ENCODE measurements around the gene SNX9.
"Not testable (repeated sequence)": the region's sequence is repeated elsewhere in the genome, so short reads cannot be mapped to it uniquely, and the experiment has no call there.

Gene SNX9

DNA sequence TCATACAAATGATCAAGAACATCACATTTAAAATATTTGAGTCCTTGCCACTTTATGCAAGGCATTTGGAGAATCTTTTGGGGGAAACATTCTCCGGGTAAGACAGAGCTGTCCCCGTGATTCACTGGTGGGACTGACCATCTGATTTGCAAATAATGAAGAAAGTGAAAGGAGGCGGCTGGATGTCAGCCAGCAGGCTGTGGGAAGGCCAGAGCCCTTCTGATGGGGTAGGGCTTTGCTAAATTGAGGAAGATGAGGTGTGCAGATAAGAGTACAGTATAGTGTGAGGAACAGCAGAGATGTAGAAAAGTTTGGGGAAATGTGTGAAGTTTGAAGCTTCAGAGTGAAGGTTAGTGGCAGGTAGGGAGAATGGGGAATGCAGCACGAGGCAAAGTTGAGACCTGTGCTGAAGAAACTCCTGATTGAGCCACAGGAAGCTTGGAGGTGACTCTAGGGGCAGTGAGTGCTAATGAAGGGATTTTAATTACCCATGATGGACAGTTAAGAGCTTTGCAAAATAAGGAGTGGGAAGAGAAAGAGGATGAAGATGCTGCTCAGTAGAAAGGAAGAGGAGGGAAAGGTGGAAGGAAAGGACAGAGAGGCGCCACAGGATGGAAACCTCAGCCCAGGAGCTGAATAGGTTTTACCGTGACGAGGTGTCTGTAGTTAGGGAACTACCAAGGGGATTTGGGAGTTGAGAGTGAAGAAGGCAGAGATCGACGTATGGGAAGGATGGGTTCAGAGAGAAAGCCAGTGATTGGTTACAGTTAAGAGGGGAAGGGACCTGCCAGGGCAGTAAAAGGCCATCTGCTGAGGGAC is 68.7 kb downstream of the SNX9 start:
- no peak for DNase-seq

DNA sequence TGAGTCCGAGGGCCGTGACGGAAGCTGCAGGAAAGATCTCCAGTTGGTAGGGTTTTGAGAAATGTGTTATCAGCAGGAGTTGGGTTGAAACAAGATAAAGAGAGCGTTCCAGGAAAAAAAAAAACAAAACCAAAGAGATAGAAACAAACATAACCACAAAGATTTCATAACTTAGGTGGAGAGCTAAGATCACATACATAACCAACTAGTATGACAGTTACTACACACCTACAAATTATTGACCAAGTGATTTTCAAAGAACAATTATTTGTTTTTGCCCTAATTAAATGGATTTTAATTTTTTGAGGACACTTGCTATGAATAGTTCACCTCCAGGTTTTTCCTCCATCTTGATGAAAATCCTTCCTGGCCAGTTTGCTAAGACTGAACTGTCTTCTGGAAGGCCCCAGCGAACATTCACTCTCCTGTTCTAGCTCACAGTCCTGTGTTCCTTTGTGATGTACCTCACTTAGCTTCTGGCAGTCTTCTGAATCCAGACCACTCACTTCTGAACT is 69.4 kb downstream of the SNX9 start:
- no peak for DNase-seq

DNA sequence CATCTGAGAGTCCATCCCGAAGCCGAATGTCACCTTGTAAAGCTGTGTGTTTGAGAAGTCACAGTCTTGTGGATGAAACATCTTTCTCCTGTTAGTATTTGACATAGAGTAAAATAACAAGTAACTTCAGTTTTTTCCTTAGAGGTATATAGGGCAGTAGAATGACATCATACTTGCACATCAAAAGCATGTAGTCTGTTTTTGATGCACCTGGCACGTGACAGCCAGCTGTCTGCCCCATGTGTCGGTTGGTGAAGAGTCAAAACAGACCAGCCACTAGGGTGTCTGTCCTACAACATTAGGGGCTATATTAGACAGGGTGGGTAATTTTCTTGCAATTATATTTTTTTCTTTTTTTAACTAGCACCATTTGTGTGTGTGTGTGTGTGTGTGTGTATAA is 70.2 kb downstream of the SNX9 start:
- DNase-seq = no peak

DNA sequence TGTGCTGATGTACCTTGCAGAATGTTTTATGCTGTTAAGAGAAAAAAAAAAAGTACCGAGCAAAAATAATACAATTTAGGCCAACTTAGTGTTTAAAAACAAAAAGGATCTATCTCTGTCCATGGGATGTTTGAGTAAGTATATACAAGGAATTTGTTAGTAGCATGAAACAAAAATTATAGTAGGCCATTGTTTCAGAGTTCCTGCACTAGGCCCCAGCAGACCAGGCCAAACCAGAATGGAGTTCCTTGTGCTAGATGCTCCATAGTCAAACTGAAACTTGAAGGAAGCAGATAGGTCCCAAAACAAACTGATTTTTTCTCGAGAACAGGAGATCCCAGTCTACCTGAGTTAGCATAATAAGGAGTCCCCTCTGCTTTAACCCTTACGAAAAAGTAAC is 72.5 kb downstream of the SNX9 start:
- no peak for DNase-seq

DNA sequence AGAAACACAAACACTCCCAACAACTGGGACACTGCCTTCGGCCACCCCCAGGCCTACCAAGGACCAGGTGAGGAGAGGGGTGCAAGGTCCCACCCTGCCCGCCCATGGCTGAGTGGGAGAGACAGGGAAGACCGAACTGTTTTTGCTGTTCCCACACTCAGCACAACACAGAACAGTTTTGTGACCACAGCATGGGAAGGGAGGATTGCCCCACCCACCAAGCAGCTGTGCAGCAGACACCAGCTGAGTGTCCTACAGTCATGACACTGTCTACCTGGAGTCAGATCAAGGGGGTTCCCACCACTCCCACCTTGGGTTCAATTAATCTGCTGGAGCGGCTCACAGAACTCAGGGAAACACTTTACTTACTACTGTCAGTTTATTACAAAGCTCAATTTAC is 73.9 kb downstream of the SNX9 start:
- DNase-seq = no peak

DNA sequence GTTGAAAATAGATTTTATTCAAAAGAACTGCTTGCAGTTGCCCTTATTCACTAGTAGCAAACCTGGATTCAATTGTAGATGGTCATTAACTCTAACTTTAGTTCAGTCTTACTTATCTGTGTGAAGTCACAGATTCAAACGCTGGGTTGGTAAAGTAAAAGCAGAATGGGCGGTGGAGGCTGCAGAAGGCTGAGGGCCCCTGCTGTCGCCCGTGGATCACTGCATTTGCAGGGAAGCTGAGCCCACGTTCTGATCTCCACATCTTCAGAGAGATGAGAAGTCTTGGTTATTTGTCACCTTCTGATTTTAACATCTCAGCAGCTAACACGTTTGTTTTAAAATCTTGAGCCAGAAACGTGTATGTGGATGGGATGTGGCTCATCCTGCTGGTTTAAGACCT is 75.1 kb downstream of the SNX9 start:
- DNase-seq = no peak

DNA sequence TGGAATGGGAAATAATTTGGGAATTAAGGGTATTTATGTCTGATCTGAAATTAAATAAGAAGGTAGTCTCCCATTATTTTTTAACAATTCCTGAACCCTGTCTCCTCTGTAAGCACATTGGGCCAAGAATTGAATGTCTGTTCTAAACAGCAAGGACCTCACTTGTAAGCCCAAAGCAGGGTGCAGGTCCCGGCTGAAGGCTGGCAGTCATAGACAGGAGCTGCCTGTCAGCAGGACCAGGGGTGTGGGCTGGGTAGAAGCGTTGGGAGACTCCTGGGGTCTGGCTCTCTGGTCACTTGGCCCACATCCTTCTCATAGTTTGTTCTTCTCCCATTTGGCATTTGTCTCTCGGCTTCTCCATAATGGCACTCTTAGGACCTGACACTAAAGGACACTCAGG is 75.6 kb downstream of the SNX9 start:
- DNase-seq = no peak

DNA sequence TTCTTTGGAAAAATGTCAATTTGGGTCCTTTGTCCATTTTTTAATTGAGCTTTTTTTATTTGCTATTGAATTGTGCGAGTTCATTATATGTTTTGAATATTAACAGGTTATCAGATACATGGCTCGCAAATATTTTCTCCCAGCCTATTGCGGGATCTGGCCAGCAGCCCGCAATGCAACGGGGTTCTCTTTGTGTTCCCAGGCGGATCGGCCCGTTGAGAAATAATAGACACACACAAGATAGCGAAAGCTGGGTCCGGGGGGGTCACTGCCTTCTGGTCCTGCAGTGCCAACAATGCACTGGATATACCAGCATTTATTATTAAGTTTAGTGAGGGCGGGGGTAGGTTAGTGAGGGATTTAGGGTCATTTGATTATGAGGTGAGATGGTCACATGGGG is 77.2 kb downstream of the SNX9 start:
- not testable (repeated sequence) for DNase-seq

DNA sequence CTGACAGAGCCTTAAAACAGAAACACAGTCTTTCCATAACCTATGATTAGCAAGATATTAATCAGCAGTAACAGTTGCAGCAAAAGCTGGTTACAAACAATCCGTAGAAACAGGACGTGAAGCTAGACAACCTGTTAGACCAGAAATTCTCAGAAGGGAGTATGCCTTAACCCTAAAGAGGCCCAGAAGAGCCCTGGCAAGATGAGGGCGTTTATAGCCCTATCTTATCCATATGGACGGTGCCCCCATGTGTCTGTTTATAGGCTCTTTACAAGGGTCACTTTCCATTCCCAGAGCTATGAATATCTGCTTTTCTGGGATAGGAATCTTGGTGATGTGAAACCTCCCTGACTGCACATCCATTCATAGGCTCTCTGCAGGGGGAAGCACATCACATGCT is 77.7 kb downstream of the SNX9 start:
- not testable (repeated sequence) for DNase-seq

DNA sequence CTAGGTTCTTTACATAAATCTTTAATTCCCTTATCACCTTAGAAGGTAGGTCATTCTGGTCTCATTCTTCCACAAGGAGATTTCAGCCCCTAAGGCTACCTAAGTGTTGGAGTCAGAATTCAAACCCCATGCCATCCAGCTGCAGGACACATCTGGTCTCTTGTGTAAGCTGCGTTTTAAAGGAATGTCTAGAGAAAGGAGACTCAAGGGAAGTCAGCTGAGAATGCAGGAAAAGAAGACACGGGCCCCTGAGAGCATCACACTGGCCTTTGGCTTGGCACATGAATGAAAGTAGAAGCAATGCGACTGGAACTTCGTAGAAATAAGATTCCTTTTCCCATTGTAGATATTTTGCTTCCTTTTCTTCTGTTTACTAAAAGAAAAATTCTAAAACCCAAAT is 82.0 kb downstream of the SNX9 start:
- DNase-seq = no peak

DNA sequence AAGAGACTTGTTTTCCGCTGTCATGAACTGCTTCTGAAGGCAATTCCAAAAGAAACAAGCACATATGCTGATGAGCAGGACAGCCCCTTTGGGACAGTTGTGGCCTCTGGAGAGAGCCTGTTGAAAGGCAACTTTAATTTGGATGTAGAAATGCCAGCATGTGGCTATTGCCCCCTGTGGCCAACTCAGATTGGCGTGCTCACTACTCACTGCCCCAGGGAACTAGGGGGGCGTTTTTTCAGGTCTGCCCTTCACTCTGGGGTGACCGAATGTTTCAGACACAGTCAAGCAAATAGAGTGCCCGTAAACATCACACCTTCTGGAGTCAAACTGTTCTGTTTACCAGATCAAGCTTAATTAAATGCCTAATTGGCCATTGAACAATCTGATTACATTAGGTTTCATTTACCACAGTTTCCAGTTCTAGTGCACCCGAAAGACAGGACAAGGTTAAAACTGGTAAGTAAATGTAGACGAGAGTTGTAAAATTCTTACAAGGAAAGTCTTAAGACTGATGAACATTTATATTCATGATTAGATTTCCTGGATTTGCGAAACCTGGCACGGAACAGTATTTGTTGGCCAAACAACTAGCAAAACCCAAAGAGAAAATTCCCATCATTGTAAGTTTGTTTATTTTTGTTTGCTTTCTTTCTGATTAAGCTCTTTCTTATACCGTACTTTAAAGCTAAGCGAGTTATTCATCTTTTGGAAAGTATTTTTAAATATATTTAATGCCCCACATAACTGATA is 82.7 kb downstream of the SNX9 start:
- DNase-seq = no peak

DNA sequence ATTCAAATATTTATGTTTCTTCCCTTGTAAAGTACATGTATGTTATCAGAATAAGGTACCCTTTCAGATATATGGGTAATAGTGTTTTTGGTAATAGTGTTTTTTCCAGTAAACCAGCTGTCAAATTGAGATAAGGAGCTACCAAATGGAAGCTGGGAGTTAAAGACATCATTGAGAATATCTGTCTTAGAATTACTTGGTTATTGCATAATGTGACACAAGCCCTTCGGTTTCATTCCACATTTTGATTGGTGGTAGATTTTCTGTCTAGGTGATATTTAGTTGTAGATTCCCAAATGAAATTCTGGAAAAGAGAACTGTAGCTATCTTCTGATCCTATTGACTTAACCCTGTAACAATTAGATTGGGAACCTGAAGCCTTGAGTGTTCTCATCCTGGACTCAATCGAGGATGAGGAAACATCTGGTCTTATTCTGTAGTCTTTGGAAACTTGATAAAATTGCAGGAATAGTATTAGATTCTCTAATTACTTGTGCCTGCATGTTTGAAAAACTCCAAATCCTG is 83.6 kb downstream of the SNX9 start:
- DNase-seq = no peak

DNA sequence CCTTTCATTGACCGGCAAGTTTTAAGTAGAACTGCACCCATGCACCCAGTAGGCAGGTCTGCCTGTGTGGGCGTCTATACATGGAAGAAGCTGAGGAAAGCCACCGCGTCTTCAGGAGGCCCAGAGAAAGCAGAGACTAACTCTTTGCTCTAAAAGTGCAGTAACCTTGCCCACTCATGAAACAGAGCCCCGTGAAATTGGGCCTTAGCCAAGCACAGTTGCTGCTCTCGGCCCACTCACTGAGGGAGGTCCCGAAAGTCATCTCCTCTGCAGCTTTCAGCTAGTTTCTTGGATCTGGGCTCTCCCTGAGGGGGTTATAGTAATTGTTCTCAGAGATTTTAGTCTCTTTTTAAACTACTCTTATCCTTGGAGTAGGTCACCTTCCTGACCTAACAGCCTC is 84.6 kb downstream of the SNX9 start:
- DNase-seq = no peak

DNA sequence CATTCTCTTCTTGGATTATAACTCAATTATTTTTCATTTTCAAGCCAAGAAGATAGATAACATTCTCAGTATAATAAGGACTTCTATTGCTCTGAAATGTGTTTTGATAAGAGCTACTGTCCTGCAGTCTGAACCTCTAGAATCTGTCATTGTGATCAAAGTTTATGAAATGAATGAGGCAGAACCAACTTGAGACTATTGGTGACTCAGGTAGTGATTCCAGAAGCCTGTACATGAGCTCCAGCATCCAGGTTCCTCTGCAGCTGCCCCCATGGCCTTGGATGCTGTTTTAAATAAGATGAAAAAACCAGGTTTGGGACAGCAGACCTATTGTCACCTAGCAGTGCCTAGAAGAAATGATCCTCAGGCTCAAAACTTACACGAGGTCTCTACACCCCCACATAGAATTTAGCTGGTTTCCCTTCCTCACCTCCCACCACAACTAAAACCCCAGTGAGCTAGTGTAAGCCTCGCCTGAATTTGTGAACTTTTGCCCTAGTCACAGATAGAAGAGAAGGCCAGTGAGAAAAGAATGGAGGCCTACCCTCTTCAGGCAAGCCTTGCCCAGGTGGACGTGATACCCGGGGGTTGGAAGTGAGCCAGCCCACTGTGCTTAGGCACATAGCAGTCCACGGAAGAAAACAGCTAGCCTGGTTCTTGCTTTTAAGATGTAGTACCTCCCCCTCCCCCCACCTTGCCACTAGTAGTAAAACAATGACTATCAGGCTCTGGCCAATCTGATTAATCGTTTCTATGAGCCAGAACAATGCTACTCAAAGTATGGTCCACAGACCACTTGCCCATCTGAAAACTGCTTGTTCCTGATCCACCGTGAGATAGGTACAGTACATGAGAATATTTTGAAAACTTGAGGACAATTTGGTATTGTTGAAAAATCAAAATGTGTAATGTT is 85.6 kb downstream of the SNX9 start:
- DNase-seq = no peak

DNA sequence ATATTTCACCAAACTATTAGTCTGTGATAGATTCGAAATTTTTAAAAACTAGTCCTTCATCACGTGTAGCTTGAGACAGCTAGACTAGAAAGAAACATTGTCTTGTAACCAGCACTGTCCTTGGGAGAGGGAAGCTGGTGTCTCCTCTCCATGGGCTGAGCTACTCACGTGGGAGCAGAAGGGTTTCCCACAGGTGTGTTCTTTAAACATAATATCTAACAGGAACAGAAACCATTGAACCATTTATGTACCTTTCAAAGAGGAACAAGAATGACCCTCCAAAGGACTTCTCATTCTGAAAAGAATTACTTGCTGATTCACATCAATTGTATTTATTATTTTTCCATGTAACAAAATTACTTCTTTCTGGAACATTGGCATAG is 86.2 kb downstream of the SNX9 start:
- DNase-seq = no peak

DNA sequence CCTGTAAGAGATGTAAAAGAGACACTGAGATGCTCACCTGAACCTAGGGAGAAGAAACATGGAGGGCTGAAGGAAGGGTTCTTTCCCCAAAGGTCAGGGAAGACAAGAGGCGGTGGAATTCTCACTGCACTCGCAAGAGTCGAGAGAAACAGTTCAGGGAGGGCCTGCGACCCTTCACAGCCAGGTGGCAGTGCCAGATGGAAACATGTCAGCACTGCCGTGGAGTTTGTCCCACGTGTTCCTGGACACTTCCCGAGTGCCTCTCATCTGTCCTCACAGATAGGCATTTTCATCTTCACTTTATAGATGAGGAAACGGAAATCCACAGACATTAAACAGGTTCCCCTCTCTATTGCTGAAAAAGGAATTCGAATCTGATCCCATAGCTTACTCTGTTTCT is 88.2 kb downstream of the SNX9 start:
- DNase-seq = no peak

DNA sequence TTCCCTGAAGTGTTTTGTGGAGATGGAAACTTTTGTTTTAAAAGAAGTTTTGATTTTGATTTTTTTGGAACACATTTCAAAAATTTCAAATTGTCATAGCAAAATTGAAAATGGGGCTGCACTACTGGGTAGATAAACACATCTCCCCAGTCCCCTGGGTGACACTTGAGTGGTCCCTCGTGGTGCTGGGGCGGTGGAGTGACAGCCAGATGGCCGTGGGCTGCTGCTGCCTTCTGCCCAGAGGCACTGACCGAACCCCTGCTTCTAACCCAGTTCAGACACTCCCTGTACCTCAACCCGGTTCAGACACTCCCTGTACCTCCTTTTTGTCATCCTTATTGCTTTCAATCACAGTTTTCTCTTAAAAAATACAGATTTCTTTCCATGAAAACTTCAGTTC is 88.7 kb downstream of the SNX9 start:
- no peak for DNase-seq

DNA sequence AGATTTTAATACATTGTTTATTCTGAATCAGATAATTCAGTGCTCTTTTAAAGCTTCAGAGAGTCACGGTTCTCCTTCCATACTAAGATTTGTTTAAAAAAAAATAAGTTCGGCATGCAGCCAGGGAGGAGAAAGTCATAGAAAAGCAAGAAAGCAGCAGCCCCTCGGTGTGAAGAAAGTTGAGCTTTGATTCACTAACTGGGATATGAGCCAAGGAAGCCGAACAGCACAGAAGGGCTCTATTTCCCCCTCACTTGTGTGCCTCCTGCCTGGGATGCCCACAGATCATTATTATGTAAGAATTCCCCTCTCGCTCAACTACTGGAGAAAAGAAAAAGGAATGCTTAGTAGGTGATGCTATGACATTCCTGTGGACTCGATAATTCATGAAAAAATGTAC is 89.3 kb downstream of the SNX9 start:
- peak; percentile 83 for DNase-seq

DNA sequence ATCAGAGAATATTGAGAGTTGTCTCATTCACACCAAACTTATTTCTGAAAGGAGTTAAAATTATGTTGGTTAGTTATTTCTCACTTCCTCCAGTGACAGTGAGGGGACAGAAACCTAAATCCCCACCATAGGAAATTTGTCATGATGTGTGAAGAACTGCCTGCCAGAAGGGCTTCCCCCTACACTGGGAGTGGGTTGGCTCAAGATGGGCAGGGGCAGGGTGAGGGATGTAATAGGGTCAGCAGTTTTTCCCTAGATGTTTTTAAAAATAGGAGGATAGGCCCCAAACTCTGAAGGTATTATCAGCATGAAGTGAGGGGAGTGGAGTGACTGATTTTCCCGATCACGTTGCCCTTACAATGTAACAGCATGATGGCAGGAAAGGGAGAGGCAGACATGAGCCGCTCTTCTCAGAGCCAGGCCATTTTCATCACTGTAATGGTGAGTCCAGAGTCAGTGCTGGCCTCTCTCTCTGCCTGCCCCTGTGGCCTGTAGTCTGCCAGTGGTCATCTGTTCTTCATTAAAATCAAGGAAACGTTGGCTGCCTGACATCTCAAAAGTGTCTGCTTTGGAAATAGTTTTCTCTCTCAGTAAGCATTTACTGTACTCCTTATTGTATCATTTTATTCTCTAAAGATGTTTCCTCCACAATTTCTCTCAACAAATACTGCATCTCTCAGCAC is 98.8 kb downstream of the SNX9 start:
- DNase-seq = no peak

DNA sequence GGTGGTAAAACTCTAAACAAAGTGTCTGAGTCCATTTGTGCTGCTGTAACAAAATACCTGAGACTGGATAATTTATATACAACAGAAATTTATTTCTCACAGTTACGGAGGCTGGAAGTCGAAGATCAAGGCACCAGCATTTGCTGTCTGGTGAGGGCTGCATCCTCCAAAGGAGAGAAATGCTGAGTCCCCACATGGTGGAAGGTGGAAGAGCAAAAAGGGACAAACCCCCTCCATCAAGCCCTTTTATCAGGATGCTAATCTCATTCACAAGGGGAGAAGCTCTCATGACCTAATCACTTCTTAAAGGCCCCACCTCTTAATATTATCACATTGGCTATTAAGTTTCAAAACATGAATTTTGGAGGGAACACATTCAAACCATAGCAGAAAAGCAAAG is 102.7 kb downstream of the SNX9 start:
- DNase-seq = no peak

DNA sequence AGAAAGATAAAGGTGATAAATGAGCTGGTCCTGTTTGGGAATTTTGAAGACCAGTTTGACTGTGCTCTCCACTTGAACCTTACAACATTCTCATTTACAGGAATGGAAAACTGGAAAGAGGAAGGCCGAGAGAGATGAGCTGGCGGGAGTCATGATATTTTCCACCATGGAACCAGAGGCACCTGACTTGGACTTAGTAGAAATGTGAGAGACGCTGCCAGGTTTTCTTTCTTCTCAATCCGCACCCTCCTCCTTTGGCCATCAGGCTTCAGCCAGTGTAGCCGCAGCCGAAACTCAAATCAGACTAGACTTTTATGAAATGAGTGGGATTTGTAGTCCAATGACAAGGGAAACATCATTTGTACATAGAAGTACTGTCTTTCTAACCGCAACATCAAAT is 104.0 kb downstream of the SNX9 start:
- no peak for DNase-seq

DNA sequence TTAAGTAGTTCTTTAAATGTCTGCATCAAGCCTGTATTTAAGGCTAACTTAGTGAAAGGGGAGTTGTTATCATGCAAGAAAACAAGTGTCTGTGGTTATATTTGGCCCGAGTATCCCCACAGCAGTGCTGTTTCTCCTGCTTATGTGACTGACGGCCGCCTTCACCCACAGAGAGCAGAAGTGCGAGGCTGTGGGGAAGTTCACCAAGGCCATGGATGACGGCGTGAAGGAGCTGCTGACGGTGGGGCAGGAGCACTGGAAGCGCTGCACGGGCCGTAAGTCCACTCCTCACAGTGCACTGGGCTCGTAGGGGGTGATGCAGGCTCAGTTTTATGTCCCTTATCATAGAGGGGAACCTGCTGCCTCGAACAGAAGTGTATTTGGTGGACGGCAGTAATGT is 105.4 kb downstream of the SNX9 start:
- no peak for DNase-seq

DNA sequence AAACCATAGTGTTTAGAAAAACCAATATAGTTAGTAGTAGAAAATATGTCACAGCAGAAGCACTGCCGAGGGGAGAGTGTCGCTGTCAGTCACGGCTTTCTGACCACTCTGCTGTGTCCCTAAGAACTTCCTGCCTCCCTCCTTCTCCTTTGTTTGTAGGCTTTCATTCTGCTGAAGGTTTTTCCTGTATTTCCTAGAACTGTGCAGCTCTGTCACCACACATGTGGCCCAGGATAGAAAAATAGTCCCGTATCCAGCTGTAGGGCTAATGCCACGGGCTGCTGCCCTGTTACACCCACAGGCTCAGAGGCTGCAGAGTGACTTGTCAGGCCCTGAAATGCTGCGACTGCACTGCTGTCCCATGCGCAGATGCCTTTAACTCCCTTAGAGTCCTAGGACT is 106.0 kb downstream of the SNX9 start:
- DNase-seq = no peak
